Measurements from ENCODE around the gene SMYD3. TPM values are rescaled to one million over a fixed set of nuclear protein-coding genes. Genes with fewer than 3 reads are reported as not detected.

The SMYD3 gene
- total RNA-seq, 1 donor from 2014 or later: 34.9 TPM

GRCh38 chr1:246471688-246472087 lies 35.4 kb downstream of the SMYD3 start:
- H3K4me3 Mint-ChIP-seq: no peak overlapping the region
- H3K36me3 Mint-ChIP-seq: no peaks in the 10 kb centered on the region
- H3K27ac Mint-ChIP-seq: no peak overlapping the region
- H3K27me3 Mint-ChIP-seq (ENCODE audit: low read depth): no peaks in the 10 kb centered on the region
- H3K4me1 Mint-ChIP-seq: peaks cover 4% of the 10 kb centered on the region
- H3K9me3 Mint-ChIP-seq: no peaks in the 10 kb centered on the region
- no peak for TF ChIP-seq CTCF (IDR thresholded peaks at IDR 0.05; ENCODE audit: unreplicated experiment)
- no peak for DNase-seq (ENCODE audit: low spot score in 2 of 2, unreplicated experiment in 2 of 2)

DNA sequence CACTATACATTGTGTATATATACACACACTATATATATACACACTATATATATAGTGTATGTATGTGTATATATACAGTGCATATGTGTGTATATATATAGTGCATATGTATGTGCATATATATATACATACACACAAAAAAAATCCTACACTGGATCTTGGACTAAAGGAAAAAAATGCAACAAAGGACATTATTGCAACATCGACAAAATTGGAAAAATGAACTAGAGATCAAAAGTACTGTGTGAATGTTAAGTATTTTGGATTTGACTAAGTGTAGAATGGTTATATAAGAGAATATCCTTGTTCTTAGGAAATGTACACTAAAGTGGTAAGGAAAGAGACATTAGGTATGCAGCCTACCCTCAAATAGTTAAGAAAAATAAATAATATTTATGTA lies 36.5 kb downstream of the SMYD3 start:
- Mint-ChIP-seq H3K4me1 (peaks cover 4% of the 10 kb centered on the region), H3K27ac (no peak overlapping the region), H3K27me3 (ENCODE audit: low read depth) (no peaks in the 10 kb centered on the region), H3K4me3 (no peak overlapping the region), H3K36me3 (no peaks in the 10 kb centered on the region), H3K9me3 (no peaks in the 10 kb centered on the region)
- no peak for TF ChIP-seq CTCF (IDR thresholded peaks at IDR 0.05; ENCODE audit: unreplicated experiment)
- DNase-seq (ENCODE audit: low spot score in 2 of 2, unreplicated experiment in 2 of 2): no peak

DNA sequence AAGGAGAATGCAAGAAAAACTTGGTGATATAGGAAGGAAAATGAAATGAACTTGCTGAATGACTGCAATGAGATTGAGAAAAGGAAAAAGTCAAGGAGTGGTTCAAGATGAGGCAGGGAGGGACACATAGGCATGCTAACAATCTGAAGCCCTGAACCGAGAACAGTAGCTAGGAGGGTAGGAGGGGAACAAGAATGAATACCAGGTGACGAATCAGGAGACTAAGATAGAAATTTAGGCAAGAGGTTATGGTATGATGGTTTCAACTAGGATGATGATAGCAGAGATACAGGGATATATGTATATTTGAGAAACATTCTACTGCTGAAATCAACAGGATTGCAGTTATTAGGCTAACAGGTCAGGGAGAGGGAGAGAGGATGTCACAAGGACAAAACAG lies 44.1 kb downstream of the SMYD3 start:
- Mint-ChIP-seq H3K9me3 (no peaks in the 10 kb centered on the region), H3K27ac (no peak overlapping the region), H3K36me3 (peaks cover 5% of the 10 kb centered on the region), H3K27me3 (ENCODE audit: low read depth) (no peaks in the 10 kb centered on the region), H3K4me3 (no peak overlapping the region), H3K4me1 (peaks cover 4% of the 10 kb centered on the region)
- no peak for TF ChIP-seq CTCF (IDR thresholded peaks at IDR 0.05; ENCODE audit: unreplicated experiment)
- no peak for DNase-seq (ENCODE audit: low spot score in 2 of 2, unreplicated experiment in 2 of 2)

GRCh38 chr1:246460406-246460805 lies 46.7 kb downstream of the SMYD3 start:
- Mint-ChIP-seq H3K27me3 (ENCODE audit: low read depth) (no peaks in the 10 kb centered on the region), H3K4me3 (no peak overlapping the region), H3K36me3 (peaks cover 5% of the 10 kb centered on the region), H3K27ac (no peak overlapping the region), H3K9me3 (no peaks in the 10 kb centered on the region), H3K4me1 (peaks cover 3% of the 10 kb centered on the region)
- DNase-seq (ENCODE audit: low spot score in 2 of 2, unreplicated experiment in 2 of 2): no peak
- no peak for TF ChIP-seq CTCF (IDR thresholded peaks at IDR 0.05; ENCODE audit: unreplicated experiment)

- TF ChIP-seq CTCF (IDR thresholded peaks at IDR 0.05; ENCODE audit: unreplicated experiment): no peak
Observed at GRCh38 chr1:246459221-246459620, 47.9 kb downstream of the SMYD3 start.

GRCh38 chr1:246455476-246455875 lies 51.6 kb downstream of the SMYD3 start:
- H3K27ac Mint-ChIP-seq: no peak overlapping the region
- no peak overlapping the region for H3K4me3 Mint-ChIP-seq
- no peaks in the 10 kb centered on the region for H3K27me3 Mint-ChIP-seq (ENCODE audit: low read depth)
- H3K9me3 Mint-ChIP-seq: no peaks in the 10 kb centered on the region
- no peak for DNase-seq (ENCODE audit: low spot score in 2 of 2, unreplicated experiment in 2 of 2)
- peaks cover 6% of the 10 kb centered on the region for H3K4me1 Mint-ChIP-seq
- TF ChIP-seq CTCF (IDR thresholded peaks at IDR 0.05; ENCODE audit: unreplicated experiment): no peak
- H3K36me3 Mint-ChIP-seq: peaks cover 5% of the 10 kb centered on the region

More at GRCh38 chr1:246459221-246459620, 47.9 kb downstream of the SMYD3 start:
- DNase-seq (ENCODE audit: low spot score in 2 of 2, unreplicated experiment in 2 of 2): no peak
- Mint-ChIP-seq H3K9me3 (no peaks in the 10 kb centered on the region), H3K27ac (no peak overlapping the region), H3K4me3 (no peak overlapping the region), H3K4me1 (peaks cover 5% of the 10 kb centered on the region), H3K27me3 (ENCODE audit: low read depth) (no peaks in the 10 kb centered on the region), H3K36me3 (peaks cover 5% of the 10 kb centered on the region)

All from mesothelial cell of epicardium (in vitro differentiated cells).